Omental fat pad (tissue), 4 donors: ENCODE data around the gene CBX2. TPM values are rescaled to one million over a fixed set of nuclear protein-coding genes. Genes with fewer than 3 reads are reported as not detected.

Source experiments
- ATAC-seq: fragments of 150-250 bp; one replicate; pipeline ENCODE4 v1.9.1; 2016; ENCODE audit warnings: mild to moderate bottlenecking, moderate library complexity; ENCODE audit not compliant: low FRiP score
- DNase-seq: peaks from one replicate; pipeline ENCODE4 v3.0.0-alpha.2; 2019; ENCODE audit warnings: low spot score
- CTCF ChIP-seq, 3 donors: fragments of 450-650 bp; IDR thresholded peaks; one replicate each; pipeline ENCODE4 v1.5.1; 2016 to 2017; ENCODE audit warnings: antibody characterized with exemption in 3 of 3, mild to moderate bottlenecking in 3 of 3, moderate library complexity in 2 of 3
- total RNA-seq, 4 donors: library from RNA; depleted of rRNA; stranded (reverse); fragments of >200 nt; gene quantifications; one replicate each; pipeline ENCODE4 v1.1.0, GENCODE V29; 2016

CBX2 gene
- total RNA-seq, 4 donors from 2014 or later, result 0.28 to 5.2 (median 1.5) TPM

- TF ChIP-seq CTCF (IDR thresholded peaks at IDR 0.05), result no peak
- DNase-seq (no peak), ATAC-seq (no peak)
Observed at GRCh38 chr17:79815836-79816461, 38.0 kb downstream of the CBX2 start.

- no peak for ATAC-seq
- no peak for DNase-seq
Observed at GRCh38 chr17:79818026-79818758, 40.2 kb downstream of the CBX2 start.

GRCh38 chr17:79819085-79819484 is 41.1 kb downstream of the CBX2 start:
- no peak for TF ChIP-seq CTCF (IDR thresholded peaks at IDR 0.05)
- DNase-seq, result no peak
- ATAC-seq, result no peak

More at GRCh38 chr17:79818026-79818758, 40.2 kb downstream of the CBX2 start:
- TF ChIP-seq CTCF (IDR thresholded peaks at IDR 0.05), result no peak

- TF ChIP-seq CTCF (IDR thresholded peaks at IDR 0.05), result no peak
- DNase-seq, result no peak
- no peak for ATAC-seq
Observed at GRCh38 chr17:79819534-79820276, 41.8 kb downstream of the CBX2 start.

GRCh38 chr17:79820959-79821330 is 43.0 kb downstream of the CBX2 start:
- DNase-seq (no peak), ATAC-seq (no peak)
- TF ChIP-seq CTCF (IDR thresholded peaks at IDR 0.05), result no peak

- DNase-seq (no peak), ATAC-seq (no peak)
- TF ChIP-seq CTCF (IDR thresholded peaks at IDR 0.05), result no peak
Observed at GRCh38 chr17:79821331-79822095, 43.6 kb downstream of the CBX2 start.
